HG02610 (cell line): ENCODE results near the gene NCS1.

ENCODE experiments used
- ATAC-seq: cut with Tn5 transposase; IDR thresholded peaks from one replicate; pipeline ENCODE4 v1.9.1; 2021; ENCODE audit warnings: mild to moderate bottlenecking, moderate library complexity; ENCODE audit not compliant: unreplicated experiment

NCS1 gene

GRCh38 chr9:130211548-130212226 is 39.5 kb downstream of the NCS1 start:
- no peak for ATAC-seq

- ATAC-seq = no peak
Observed at GRCh38 chr9:130212543-130213297, 40.5 kb downstream of the NCS1 start.

GRCh38 chr9:130213911-130214761 is 41.9 kb downstream of the NCS1 start:
- no peak for ATAC-seq

GRCh38 chr9:130214776-130215340 is 42.7 kb downstream of the NCS1 start:
- ATAC-seq = no peak

GRCh38 chr9:130215341-130216119 is 43.3 kb downstream of the NCS1 start:
- no peak for ATAC-seq

GRCh38 chr9:130217838-130218237 is 45.6 kb downstream of the NCS1 start:
- no peak for ATAC-seq

- no peak for ATAC-seq
Observed at GRCh38 chr9:130219661-130220096, 47.5 kb downstream of the NCS1 start.

- no peak for ATAC-seq
Observed at GRCh38 chr9:130220352-130220751, 48.1 kb downstream of the NCS1 start.

- ATAC-seq = no peak
Observed at GRCh38 chr9:130222833-130223232, 50.6 kb downstream of the NCS1 start.

GRCh38 chr9:130225071-130225470 is 52.9 kb downstream of the NCS1 start:
- ATAC-seq = no peak

GRCh38 chr9:130225586-130225985 is 53.4 kb downstream of the NCS1 start:
- ATAC-seq = no peak

- ATAC-seq = no peak
Observed at GRCh38 chr9:130226112-130226511, 53.9 kb downstream of the NCS1 start.

- no peak for ATAC-seq
Observed at GRCh38 chr9:130227833-130228232, 55.6 kb downstream of the NCS1 start.

GRCh38 chr9:130229759-130230158 is 57.6 kb downstream of the NCS1 start:
- ATAC-seq = no peak

GRCh38 chr9:130230631-130231030 is 58.4 kb downstream of the NCS1 start:
- ATAC-seq = no peak

- ATAC-seq = no peak
Observed at GRCh38 chr9:130232899-130233586, 60.8 kb downstream of the NCS1 start.

- ATAC-seq = no peak
Observed at GRCh38 chr9:130233587-130233945, 61.4 kb downstream of the NCS1 start.

- ATAC-seq = no peak
Observed at GRCh38 chr9:130234340-130235260, 62.4 kb downstream of the NCS1 start.
